Right forelimb (tissue), 1 donor: Measurements from ENCODE around the gene CA10.

Experiments
- DNase-seq: peaks from one replicate; pipeline ENCODE4 v3.0.0-alpha.2; 2018

CA10 gene

GRCh38 chr17:52158450-52159042 is at the start of gene CA10:
Gene CA10 (minus strand): TSS chr17:52158714.
- DNase-seq, result no peak

- no peak for DNase-seq
These were observed 49.3 kb upstream of the CA10 start for GRCh38 chr17:52207796-52208195.

- no peak for DNase-seq
These were observed 44.1 kb upstream of the CA10 start for GRCh38 chr17:52202520-52203080.

GRCh38 chr17:52201767-52202519 is 43.4 kb upstream of the CA10 start:
- no peak for DNase-seq

- DNase-seq, result no peak
These were observed 33.0 kb upstream of the CA10 start for GRCh38 chr17:52191491-52191890.

- no peak for DNase-seq
These were observed 23.3 kb upstream of the CA10 start for GRCh38 chr17:52181782-52182181.

- no peak for DNase-seq
These were observed 19.5 kb upstream of the CA10 start for GRCh38 chr17:52178012-52178411.

GRCh38 chr17:52170963-52171572 is 12.6 kb upstream of the CA10 start:
- no peak for DNase-seq

- DNase-seq, result no peak
These were observed 1.6 kb upstream of the CA10 start for GRCh38 chr17:52160136-52160567.

- no peak for DNase-seq
These were observed 977 bp upstream of the CA10 start for GRCh38 chr17:52159246-52160135.

- no peak for DNase-seq
These were observed 688 bp downstream of the CA10 start for GRCh38 chr17:52157603-52158449.

- no peak for DNase-seq
These were observed 1.6 kb downstream of the CA10 start for GRCh38 chr17:52156576-52157570.

GRCh38 chr17:52155301-52155700 is 3.2 kb downstream of the CA10 start:
- no peak for DNase-seq

- no peak for DNase-seq
These were observed 4.0 kb downstream of the CA10 start for GRCh38 chr17:52154466-52154865.

GRCh38 chr17:52150935-52151334 is 7.6 kb downstream of the CA10 start:
- DNase-seq, result no peak

- DNase-seq, result no peak
These were observed 8.9 kb downstream of the CA10 start for GRCh38 chr17:52149626-52150025.

GRCh38 chr17:52148969-52149351 is 9.6 kb downstream of the CA10 start:
- DNase-seq, result no peak

- no peak for DNase-seq
These were observed 10.1 kb downstream of the CA10 start for GRCh38 chr17:52148288-52148968.

- DNase-seq, result no peak
These were observed 10.6 kb downstream of the CA10 start for GRCh38 chr17:52147872-52148271.

GRCh38 chr17:52147431-52147830 is 11.1 kb downstream of the CA10 start:
- no peak for DNase-seq
